K562 (cell line): ENCODE data around the gene BDH1. TPM values are rescaled to one million over a fixed set of nuclear protein-coding genes. Genes with fewer than 3 reads are reported as not detected.
A peak's percentile ranks its signal among the peaks of the same experiment; 100 is the strongest.

Experiments used
- BHLHE40 ChIP-seq: IDR thresholded peaks from 2 replicates; pipeline ENCODE4 v1.6.1; 2011; ENCODE audit warnings: low read length, improper control_type of control experiment
- C11orf30 ChIP-seq: fragments of 450-650 bp; IDR thresholded peaks from 2 replicates; pipeline ENCODE4 v1.6.1; 2016; ENCODE audit warnings: low read depth, mild to moderate bottlenecking
- DIDO1 ChIP-seq: fragments of 450-650 bp; IDR thresholded peaks from 2 replicates; pipeline ENCODE4 v1.6.1; 2016; ENCODE audit warnings: low read depth, missing biosample characterization, missing genetic modification characterization
- FOS ChIP-seq: IDR thresholded peaks from 3 replicates; pipeline ENCODE4 v1.6.1; 2011; ENCODE audit not compliant: insufficient read length; ENCODE audit errors: extremely low read depth
- MED1 ChIP-seq: sonication (generic); formaldehyde crosslinking; IDR thresholded peaks from 2 replicates; pipeline ENCODE4 v1.8.1; 2023; ENCODE audit warnings: missing genetic modification reagents, borderline replicate concordance
- POLR2A ChIP-seq: fragments of 450-650 bp; conservative IDR thresholded peaks from 2 replicates; pipeline ENCODE4 v1.6.1; 2016
- REST ChIP-seq, 2 experiments: fragments of 450-650 bp; formaldehyde crosslinking in 1 of 2; IDR thresholded peaks; 2 replicates each; pipeline versions ENCODE4 v1.4.0 to v1.6.1; 2014 to 2020; ENCODE audit warnings: mild to moderate bottlenecking in 2 of 2, borderline replicate concordance in 1 of 2, low read depth in 1 of 2
- SIN3B ChIP-seq: fragments of 450-650 bp; IDR thresholded peaks from 2 replicates; pipeline ENCODE4 v1.6.1; 2017; ENCODE audit warnings: low read depth, mild to moderate bottlenecking, moderate library complexity
- TRIM24 ChIP-seq, 2 experiments: fragments of 450-650 bp; IDR thresholded peaks; 2 replicates each; pipeline ENCODE4 v1.6.1; 2016
- ZNF551 ChIP-seq: fragments of 250-450 bp; sonication (Bioruptor Pico); IDR thresholded peaks from 2 replicates; pipeline ENCODE4 v1.5.0; 2021; ENCODE audit warnings: mild to moderate bottlenecking, moderate library complexity
- ZZZ3 ChIP-seq: fragments of 450-650 bp; IDR thresholded peaks from 2 replicates; pipeline ENCODE4 v1.6.1; 2016; ENCODE audit warnings: antibody characterized with exemption, mild to moderate bottlenecking, moderate library complexity
- polyA plus RNA-seq, 8 experiments: library from polyadenylated mRNA; depleted of rRNA in 4 of 8; stranded (reverse) in 5 of 8; unstranded in 3 of 8; fragments of >200 nt; fragmentation: Nextera tagmentation in 2 of 8; fragmentation: Illumina TruSeq in 1 of 8; extraction: Ambion mirVana in 2 of 8; extraction: Trizol in 1 of 8; gene quantifications; 2 replicates each; pipeline versions ENCODE4 v1.2.1 to v1.2.3, GENCODE V29; 2011 to 2014; ENCODE audit warnings: inconsistent platforms in 1 of 8, missing spikeins in 1 of 8
- total RNA-seq, 7 experiments: library from RNA; depleted of rRNA in 6 of 7; stranded (reverse); fragments of >200 nt in 6 of 7; fragmentation: Illumina TruSeq in 2 of 7; extraction: Trizol in 2 of 7; gene quantifications; 2 replicates each; pipeline versions ENCODE4 v1.2.1 to v1.2.3, GENCODE V29; 2011 to 2021; ENCODE audit warnings: low replicate concordance in 1 of 7
- TF ChIP-seq, protein P1 (sequence below), 2 experiments: fragments of 450-650 bp in 1 of 2; IDR thresholded peaks; 2 replicates each; pipeline ENCODE4 v1.6.1; 2011 to 2017; ENCODE audit warnings: low read depth in 2 of 2, antibody characterized with exemption in 1 of 2, borderline replicate concordance in 1 of 2, low read length in 1 of 2, mild to moderate bottlenecking in 1 of 2, mixed read lengths in 1 of 2; ENCODE audit not compliant: control insufficient read depth in 1 of 2
- TF ChIP-seq, protein P2 (sequence below): fragments of 150-350 bp; IDR thresholded peaks from 2 replicates; pipeline ENCODE4 v1.6.1; 2014; ENCODE audit warnings: low read depth, mild to moderate bottlenecking, low read length, borderline replicate concordance

BDH1 gene
- total and polyA plus RNA-seq, 9 of the 15 experiments (the other 6 are each of a cell fraction or from before 2014, with no cell fraction given) = 0.07 to 0.89 (median 0.12) TPM; not detected in 3

GRCh38 chr3:197541756-197542539 lies 13.8 kb downstream of the BDH1 start (continued):
- TF ChIP-seq, protein P1, sequence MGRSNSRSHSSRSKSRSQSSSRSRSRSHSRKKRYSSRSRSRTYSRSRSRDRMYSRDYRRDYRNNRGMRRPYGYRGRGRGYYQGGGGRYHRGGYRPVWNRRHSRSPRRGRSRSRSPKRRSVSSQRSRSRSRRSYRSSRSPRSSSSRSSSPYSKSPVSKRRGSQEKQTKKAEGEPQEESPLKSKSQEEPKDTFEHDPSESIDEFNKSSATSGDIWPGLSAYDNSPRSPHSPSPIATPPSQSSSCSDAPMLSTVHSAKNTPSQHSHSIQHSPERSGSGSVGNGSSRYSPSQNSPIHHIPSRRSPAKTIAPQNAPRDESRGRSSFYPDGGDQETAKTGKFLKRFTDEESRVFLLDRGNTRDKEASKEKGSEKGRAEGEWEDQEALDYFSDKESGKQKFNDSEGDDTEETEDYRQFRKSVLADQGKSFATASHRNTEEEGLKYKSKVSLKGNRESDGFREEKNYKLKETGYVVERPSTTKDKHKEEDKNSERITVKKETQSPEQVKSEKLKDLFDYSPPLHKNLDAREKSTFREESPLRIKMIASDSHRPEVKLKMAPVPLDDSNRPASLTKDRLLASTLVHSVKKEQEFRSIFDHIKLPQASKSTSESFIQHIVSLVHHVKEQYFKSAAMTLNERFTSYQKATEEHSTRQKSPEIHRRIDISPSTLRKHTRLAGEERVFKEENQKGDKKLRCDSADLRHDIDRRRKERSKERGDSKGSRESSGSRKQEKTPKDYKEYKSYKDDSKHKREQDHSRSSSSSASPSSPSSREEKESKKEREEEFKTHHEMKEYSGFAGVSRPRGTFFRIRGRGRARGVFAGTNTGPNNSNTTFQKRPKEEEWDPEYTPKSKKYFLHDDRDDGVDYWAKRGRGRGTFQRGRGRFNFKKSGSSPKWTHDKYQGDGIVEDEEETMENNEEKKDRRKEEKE (IDR thresholded peaks at IDR 0.05; ENCODE audit: borderline replicate concordance in 1 of 2, control insufficient read depth in 1 of 2, low read depth in 2 of 2, low read length in 1 of 2) = no peak
- TF ChIP-seq FOS (peak; percentile 72), BHLHE40 (peak; percentile 65), MED1 (CRISPR knock-in tag) (no peak), POLR2A (no peak), SIN3B (no peak), ZZZ3 (no peak), REST (IDR thresholded peaks at IDR 0.05; ENCODE audit: borderline replicate concordance) (peak; percentile 67), REST (CRISPR knock-in tag; IDR thresholded peaks at IDR 0.05; ENCODE audit: low read depth) (no peak), C11orf30 (0 out of 2 replicates have a peak, but pooled peaks have one; percentile 43), DIDO1 (tag) (no peak), ZNF551 (CRISPR knock-in tag) (no peak), TRIM24 (IDR thresholded peaks at IDR 0.05) (no peak)
- TF ChIP-seq, protein P2, sequence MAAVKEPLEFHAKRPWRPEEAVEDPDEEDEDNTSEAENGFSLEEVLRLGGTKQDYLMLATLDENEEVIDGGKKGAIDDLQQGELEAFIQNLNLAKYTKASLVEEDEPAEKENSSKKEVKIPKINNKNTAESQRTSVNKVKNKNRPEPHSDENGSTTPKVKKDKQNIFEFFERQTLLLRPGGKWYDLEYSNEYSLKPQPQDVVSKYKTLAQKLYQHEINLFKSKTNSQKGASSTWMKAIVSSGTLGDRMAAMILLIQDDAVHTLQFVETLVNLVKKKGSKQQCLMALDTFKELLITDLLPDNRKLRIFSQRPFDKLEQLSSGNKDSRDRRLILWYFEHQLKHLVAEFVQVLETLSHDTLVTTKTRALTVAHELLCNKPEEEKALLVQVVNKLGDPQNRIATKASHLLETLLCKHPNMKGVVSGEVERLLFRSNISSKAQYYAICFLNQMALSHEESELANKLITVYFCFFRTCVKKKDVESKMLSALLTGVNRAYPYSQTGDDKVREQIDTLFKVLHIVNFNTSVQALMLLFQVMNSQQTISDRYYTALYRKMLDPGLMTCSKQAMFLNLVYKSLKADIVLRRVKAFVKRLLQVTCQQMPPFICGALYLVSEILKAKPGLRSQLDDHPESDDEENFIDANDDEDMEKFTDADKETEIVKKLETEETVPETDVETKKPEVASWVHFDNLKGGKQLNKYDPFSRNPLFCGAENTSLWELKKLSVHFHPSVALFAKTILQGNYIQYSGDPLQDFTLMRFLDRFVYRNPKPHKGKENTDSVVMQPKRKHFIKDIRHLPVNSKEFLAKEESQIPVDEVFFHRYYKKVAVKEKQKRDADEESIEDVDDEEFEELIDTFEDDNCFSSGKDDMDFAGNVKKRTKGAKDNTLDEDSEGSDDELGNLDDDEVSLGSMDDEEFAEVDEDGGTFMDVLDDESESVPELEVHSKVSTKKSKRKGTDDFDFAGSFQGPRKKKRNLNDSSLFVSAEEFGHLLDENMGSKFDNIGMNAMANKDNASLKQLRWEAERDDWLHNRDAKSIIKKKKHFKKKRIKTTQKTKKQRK = no peak
